Adrenal gland (tissue), 5 donors: Measurements from ENCODE around the gene ACY1.

Experiments
- POLR2A ChIP-seq, 2 donors: fragments of 450-650 bp; IDR thresholded peaks; one replicate each; pipeline ENCODE4 v1.6.1; 2017; ENCODE audit warnings: antibody characterized with exemption in 2 of 2, mild to moderate bottlenecking in 2 of 2, moderate library complexity in 1 of 2
- TF ChIP-seq, protein P1 (sequence below), 6 experiments: fragments of 450-650 bp in 4 of 6; fragments of 200-600 bp in 2 of 6; sonication (generic) in 1 of 6; IDR thresholded peaks; 1 replicate in 5 of 6; 2 replicates in 1 of 6; pipeline versions ENCODE4 v1.5.1 to v1.8.0; 2016 to 2021; ENCODE audit warnings: antibody characterized with exemption in 6 of 6, mild to moderate bottlenecking in 2 of 6, moderate library complexity in 1 of 6
- donor health status: DM: no; HTN: no; CAD: no.

GRCh38 chr3:52019352-52020080, 36.2 kb downstream of the ACY1 start:
- TF ChIP-seq, protein P1, sequence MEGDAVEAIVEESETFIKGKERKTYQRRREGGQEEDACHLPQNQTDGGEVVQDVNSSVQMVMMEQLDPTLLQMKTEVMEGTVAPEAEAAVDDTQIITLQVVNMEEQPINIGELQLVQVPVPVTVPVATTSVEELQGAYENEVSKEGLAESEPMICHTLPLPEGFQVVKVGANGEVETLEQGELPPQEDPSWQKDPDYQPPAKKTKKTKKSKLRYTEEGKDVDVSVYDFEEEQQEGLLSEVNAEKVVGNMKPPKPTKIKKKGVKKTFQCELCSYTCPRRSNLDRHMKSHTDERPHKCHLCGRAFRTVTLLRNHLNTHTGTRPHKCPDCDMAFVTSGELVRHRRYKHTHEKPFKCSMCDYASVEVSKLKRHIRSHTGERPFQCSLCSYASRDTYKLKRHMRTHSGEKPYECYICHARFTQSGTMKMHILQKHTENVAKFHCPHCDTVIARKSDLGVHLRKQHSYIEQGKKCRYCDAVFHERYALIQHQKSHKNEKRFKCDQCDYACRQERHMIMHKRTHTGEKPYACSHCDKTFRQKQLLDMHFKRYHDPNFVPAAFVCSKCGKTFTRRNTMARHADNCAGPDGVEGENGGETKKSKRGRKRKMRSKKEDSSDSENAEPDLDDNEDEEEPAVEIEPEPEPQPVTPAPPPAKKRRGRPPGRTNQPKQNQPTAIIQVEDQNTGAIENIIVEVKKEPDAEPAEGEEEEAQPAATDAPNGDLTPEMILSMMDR (IDR thresholded peaks at IDR 0.05), result no peak
- no peak for TF ChIP-seq POLR2A (IDR thresholded peaks at IDR 0.05)
